ELF-1 (cell line): ENCODE results near the gene ARID3A.
"Not testable (repeated sequence)": the region's sequence is repeated elsewhere in the genome, so short reads cannot be mapped to it uniquely, and the experiment has no call there.

ENCODE experiments used
- DNase-seq: peaks from one replicate; pipeline ENCODE4 v3.0.0-alpha.2; 2016; ENCODE audit warnings: low read depth, low spot score

ARID3A gene

GRCh38 chr19:925526-926322 lies at the start of gene ARID3A:
TSS of gene ARID3A (plus strand) at chr19:926035. CDS start at chr19:929529, 3,494 bp downstream.
- no peak for DNase-seq

GRCh38 chr19:876089-876488 lies 49.7 kb upstream of the ARID3A start:
- DNase-seq: no peak

- no peak for DNase-seq
Observed at GRCh38 chr19:876780-877314, 49.0 kb upstream of the ARID3A start.

GRCh38 chr19:877992-878660 lies 47.7 kb upstream of the ARID3A start:
- DNase-seq: not testable (repeated sequence)

- not testable (repeated sequence) for DNase-seq
Observed at GRCh38 chr19:878751-879561, 46.9 kb upstream of the ARID3A start.

GRCh38 chr19:879711-880438 lies 46.0 kb upstream of the ARID3A start:
- DNase-seq: no peak

- DNase-seq: no peak
Observed at GRCh38 chr19:881385-882071, 44.3 kb upstream of the ARID3A start.

- DNase-seq: no peak
Observed at GRCh38 chr19:882871-883497, 42.9 kb upstream of the ARID3A start.

- peak; percentile 91 for DNase-seq
Observed at GRCh38 chr19:883661-884211, 42.1 kb upstream of the ARID3A start.

- DNase-seq: peak; percentile 45
Observed at GRCh38 chr19:884420-885211, 41.2 kb upstream of the ARID3A start.

GRCh38 chr19:885536-886224 lies 40.2 kb upstream of the ARID3A start:
- no peak for DNase-seq

GRCh38 chr19:887072-887471 lies 38.8 kb upstream of the ARID3A start:
- DNase-seq: peak; percentile 62

GRCh38 chr19:887599-887998 lies 38.2 kb upstream of the ARID3A start:
- DNase-seq: no peak

- DNase-seq: no peak
Observed at GRCh38 chr19:888581-889385, 37.1 kb upstream of the ARID3A start.

- no peak for DNase-seq
Observed at GRCh38 chr19:889662-890295, 36.1 kb upstream of the ARID3A start.

- no peak for DNase-seq
Observed at GRCh38 chr19:890831-891230, 35.0 kb upstream of the ARID3A start.
